ENCODE results near the gene PHF2. TPM values are rescaled to one million over a fixed set of nuclear protein-coding genes. Genes with fewer than 3 reads are reported as not detected.

PHF2 gene
- total RNA-seq, 1 donor from 2014 or later, result 12.1 TPM

DNA sequence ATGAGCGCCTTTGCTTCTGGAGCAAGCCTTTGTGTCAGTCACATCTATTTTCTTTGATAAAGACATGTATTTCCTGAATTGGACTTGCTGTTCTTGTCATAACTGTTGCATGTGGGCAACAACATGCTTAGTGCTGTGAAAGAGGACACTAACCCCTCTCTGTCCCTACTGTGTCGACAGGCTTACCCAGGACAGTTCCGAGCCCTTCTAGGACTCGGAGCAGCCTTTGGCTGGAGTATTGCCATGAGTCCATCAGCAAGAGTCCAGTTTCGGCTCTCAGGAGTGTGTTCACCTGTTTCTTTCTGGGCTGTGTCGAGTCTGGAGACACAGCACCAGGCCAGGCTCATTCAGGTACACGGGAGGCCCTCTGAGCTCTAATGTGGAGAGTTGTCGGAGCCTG is 36.1 kb upstream of the PHF2 start:
- FAIRE-seq, result no peak
- Mint-ChIP-seq H3K27me3 (ENCODE audit: low read depth, unreplicated experiment) (no peaks in the 10 kb centered on the region), H3K9me3 (ENCODE audit: unreplicated experiment) (no peaks in the 10 kb centered on the region), H3K4me3 (ENCODE audit: unreplicated experiment) (no peak overlapping the region), H3K36me3 (ENCODE audit: low read depth, unreplicated experiment) (peaks cover 7% of the 10 kb centered on the region), H3K4me1 (ENCODE audit: low read depth, unreplicated experiment) (no peaks in the 10 kb centered on the region), H3K27ac (ENCODE audit: unreplicated experiment) (no peak overlapping the region)
- Histone ChIP-seq H3K4me1 (ENCODE audit: insufficient read depth, low read length) (no peaks in the 10 kb centered on the region), H3K9me3 (ENCODE audit: insufficient read depth, low read depth, low read length) (no peaks in the 10 kb centered on the region), H3K27me3 (ENCODE audit: insufficient read depth, low read length) (no peaks in the 10 kb centered on the region), H3K27ac (ENCODE audit: low read depth, low read length) (no peak overlapping the region), H2AFZ (ENCODE audit: low read depth, low read length) (no peak overlapping the region), H3K79me2 (ENCODE audit: insufficient read depth, low read length) (peaks cover 8% of the 10 kb centered on the region), H3K4me3 (ENCODE audit: insufficient read depth, low read depth, low read length) (no peak overlapping the region), H3K36me3 (ENCODE audit: insufficient read depth, low read length) (peaks cover 17% of the 10 kb centered on the region), H4K20me1 (ENCODE audit: insufficient read depth, low read length) (peaks cover 40% of the 10 kb centered on the region), H3K4me2 (ENCODE audit: low read length) (no peak overlapping the region), H3K9ac (ENCODE audit: low read length) (no peak overlapping the region)
- TF ChIP-seq, protein P1, sequence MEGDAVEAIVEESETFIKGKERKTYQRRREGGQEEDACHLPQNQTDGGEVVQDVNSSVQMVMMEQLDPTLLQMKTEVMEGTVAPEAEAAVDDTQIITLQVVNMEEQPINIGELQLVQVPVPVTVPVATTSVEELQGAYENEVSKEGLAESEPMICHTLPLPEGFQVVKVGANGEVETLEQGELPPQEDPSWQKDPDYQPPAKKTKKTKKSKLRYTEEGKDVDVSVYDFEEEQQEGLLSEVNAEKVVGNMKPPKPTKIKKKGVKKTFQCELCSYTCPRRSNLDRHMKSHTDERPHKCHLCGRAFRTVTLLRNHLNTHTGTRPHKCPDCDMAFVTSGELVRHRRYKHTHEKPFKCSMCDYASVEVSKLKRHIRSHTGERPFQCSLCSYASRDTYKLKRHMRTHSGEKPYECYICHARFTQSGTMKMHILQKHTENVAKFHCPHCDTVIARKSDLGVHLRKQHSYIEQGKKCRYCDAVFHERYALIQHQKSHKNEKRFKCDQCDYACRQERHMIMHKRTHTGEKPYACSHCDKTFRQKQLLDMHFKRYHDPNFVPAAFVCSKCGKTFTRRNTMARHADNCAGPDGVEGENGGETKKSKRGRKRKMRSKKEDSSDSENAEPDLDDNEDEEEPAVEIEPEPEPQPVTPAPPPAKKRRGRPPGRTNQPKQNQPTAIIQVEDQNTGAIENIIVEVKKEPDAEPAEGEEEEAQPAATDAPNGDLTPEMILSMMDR (IDR thresholded peaks at IDR 0.05; ENCODE audit: insufficient read depth, low read depth, low read length), result no peak
- TF ChIP-seq EZH2 (IDR thresholded peaks at IDR 0.05; ENCODE audit: insufficient read depth, low read length), result no peak
- DNase-seq (ENCODE audit: low read depth), result no peak

DNA sequence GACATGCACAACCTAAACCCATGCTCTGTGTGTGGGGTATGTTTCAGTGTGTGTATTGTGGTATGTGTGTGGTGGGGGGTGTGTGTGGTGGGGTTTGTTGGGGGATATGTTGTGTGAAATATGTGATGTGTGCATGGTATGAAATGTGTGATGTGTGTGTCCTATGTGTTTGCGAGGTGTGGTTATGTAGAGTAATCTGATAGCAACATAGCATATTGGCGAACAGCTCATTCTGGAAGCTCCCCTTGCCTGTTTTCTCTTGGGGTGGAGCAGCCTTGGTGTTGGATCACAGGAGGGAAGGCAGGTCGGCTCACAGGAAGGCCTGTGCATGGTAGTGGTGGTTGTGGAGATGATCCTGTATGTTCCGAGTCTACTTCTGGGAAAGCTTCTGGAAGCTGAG is 35.4 kb upstream of the PHF2 start:
- peaks cover 37% of the 10 kb centered on the region for H4K20me1 ChIP-seq (ENCODE audit: insufficient read depth, low read length)
- no peak overlapping the region for H3K9ac ChIP-seq (ENCODE audit: low read length)
- no peak for TF ChIP-seq EZH2 (IDR thresholded peaks at IDR 0.05; ENCODE audit: insufficient read depth, low read length)
- TF ChIP-seq, protein P1 (IDR thresholded peaks at IDR 0.05; ENCODE audit: insufficient read depth, low read depth, low read length), result no peak
- no peaks in the 10 kb centered on the region for H3K9me3 Mint-ChIP-seq (ENCODE audit: unreplicated experiment)
- H3K79me2 ChIP-seq (ENCODE audit: insufficient read depth, low read length), result peaks cover 8% of the 10 kb centered on the region
- no peaks in the 10 kb centered on the region for H3K4me1 Mint-ChIP-seq (ENCODE audit: low read depth, unreplicated experiment)
- no peak overlapping the region for H2AFZ ChIP-seq (ENCODE audit: low read depth, low read length)
- no peak overlapping the region for H3K27ac Mint-ChIP-seq (ENCODE audit: unreplicated experiment)
- H3K4me2 ChIP-seq (ENCODE audit: low read length), result no peak overlapping the region
- FAIRE-seq, result no peak
- H3K36me3 ChIP-seq (ENCODE audit: insufficient read depth, low read length), result peaks cover 14% of the 10 kb centered on the region
- H3K27me3 ChIP-seq (ENCODE audit: insufficient read depth, low read length), result no peaks in the 10 kb centered on the region
- H3K4me3 Mint-ChIP-seq (ENCODE audit: unreplicated experiment), result no peak overlapping the region
- H3K4me3 ChIP-seq (ENCODE audit: insufficient read depth, low read depth, low read length), result no peak overlapping the region
- no peak overlapping the region for H3K27ac ChIP-seq (ENCODE audit: low read depth, low read length)
- H3K9me3 ChIP-seq (ENCODE audit: insufficient read depth, low read depth, low read length), result no peaks in the 10 kb centered on the region
- no peaks in the 10 kb centered on the region for H3K4me1 ChIP-seq (ENCODE audit: insufficient read depth, low read length)
- H3K36me3 Mint-ChIP-seq (ENCODE audit: low read depth, unreplicated experiment), result peaks cover 9% of the 10 kb centered on the region
- no peak for DNase-seq (ENCODE audit: low read depth)
- H3K27me3 Mint-ChIP-seq (ENCODE audit: low read depth, unreplicated experiment), result no peaks in the 10 kb centered on the region

DNA sequence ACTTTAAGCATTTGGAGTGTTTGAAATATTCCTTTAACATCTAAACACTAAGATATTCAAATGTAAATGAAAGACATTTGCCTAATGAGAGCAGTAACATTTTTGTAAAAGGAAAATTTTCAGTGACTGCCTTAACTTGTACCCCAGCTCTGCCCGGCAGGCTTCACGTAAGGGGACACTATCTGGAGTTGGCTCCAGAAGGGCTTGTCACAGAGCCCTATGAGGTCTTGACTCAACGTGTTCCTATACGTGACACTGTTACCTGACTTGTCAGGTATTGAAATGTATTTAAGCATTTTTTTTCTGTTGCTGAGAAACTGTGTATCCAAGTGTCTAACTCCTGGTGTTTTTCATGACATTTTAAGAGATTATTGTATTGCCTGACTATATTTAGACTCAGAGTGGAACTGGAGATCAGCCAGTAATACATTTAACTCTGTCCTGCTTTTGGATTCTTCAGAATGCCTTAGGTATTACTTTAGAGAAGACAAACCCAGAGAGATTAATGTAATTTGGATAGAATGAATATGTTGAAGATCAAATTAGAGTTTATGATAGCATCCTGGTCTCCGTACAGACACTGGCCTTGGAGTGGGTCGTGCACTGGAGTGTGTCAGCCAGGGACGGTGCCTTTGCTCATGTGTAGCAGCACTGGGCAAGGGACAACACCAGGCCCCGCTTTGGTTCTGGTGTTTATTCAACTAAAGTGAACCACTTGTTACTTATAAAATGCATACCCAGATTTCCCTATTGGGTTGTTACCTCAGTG is 34.6 kb upstream of the PHF2 start:
- Histone ChIP-seq H3K4me2 (ENCODE audit: low read length) (no peak overlapping the region), H4K20me1 (ENCODE audit: insufficient read depth, low read length) (peaks cover 38% of the 10 kb centered on the region), H3K27ac (ENCODE audit: low read depth, low read length) (no peak overlapping the region), H3K4me3 (ENCODE audit: insufficient read depth, low read depth, low read length) (no peak overlapping the region), H3K27me3 (ENCODE audit: insufficient read depth, low read length) (no peaks in the 10 kb centered on the region), H3K36me3 (ENCODE audit: insufficient read depth, low read length) (peaks cover 19% of the 10 kb centered on the region), H2AFZ (ENCODE audit: low read depth, low read length) (no peak overlapping the region), H3K4me1 (ENCODE audit: insufficient read depth, low read length) (no peaks in the 10 kb centered on the region), H3K9ac (ENCODE audit: low read length) (no peak overlapping the region), H3K9me3 (ENCODE audit: insufficient read depth, low read depth, low read length) (no peaks in the 10 kb centered on the region), H3K79me2 (ENCODE audit: insufficient read depth, low read length) (peaks cover 8% of the 10 kb centered on the region)
- no peak for FAIRE-seq
- Mint-ChIP-seq H3K36me3 (ENCODE audit: low read depth, unreplicated experiment) (peaks cover 9% of the 10 kb centered on the region), H3K4me3 (ENCODE audit: unreplicated experiment) (no peak overlapping the region), H3K27ac (ENCODE audit: unreplicated experiment) (no peak overlapping the region), H3K4me1 (ENCODE audit: low read depth, unreplicated experiment) (no peaks in the 10 kb centered on the region), H3K27me3 (ENCODE audit: low read depth, unreplicated experiment) (no peaks in the 10 kb centered on the region), H3K9me3 (ENCODE audit: unreplicated experiment) (no peaks in the 10 kb centered on the region)
- DNase-seq (ENCODE audit: low read depth), result no peak
- TF ChIP-seq EZH2 (IDR thresholded peaks at IDR 0.05; ENCODE audit: insufficient read depth, low read length), result no peak
- TF ChIP-seq, protein P1 (IDR thresholded peaks at IDR 0.05; ENCODE audit: insufficient read depth, low read depth, low read length), result no peak
